HG03575 (cell line): ENCODE measurements around the gene ZDHHC14.
"Not testable (repeated sequence)": the region's sequence is repeated elsewhere in the genome, so short reads cannot be mapped to it uniquely, and the experiment has no call there.

ENCODE experiments used
- ATAC-seq: cut with Tn5 transposase; IDR thresholded peaks from one replicate; pipeline ENCODE4 v1.9.1; 2021; ENCODE audit not compliant: unreplicated experiment, insufficient number of reproducible peaks, low FRiP score; ENCODE audit errors: extremely low read depth

Gene ZDHHC14

DNA sequence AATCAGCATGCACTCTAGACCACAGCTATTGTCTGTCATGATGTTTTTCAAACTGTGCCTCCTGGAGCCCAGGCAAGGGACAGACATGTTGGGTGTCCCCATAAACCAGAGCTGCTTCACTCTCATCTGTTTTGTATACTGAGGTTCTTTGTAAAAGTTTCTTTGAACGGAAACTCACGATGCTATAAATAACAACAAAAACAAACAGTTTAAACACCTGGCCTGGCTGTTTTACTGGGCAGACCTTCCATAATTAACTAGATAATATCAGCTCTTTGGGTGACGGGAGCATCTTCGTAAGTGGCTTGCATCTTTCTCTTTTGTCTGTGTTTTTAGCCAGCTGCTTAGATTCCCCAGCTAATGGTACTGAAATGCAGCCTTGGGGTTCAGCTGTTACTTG, 190.3 kb downstream of the ZDHHC14 start:
- no peak for ATAC-seq

DNA sequence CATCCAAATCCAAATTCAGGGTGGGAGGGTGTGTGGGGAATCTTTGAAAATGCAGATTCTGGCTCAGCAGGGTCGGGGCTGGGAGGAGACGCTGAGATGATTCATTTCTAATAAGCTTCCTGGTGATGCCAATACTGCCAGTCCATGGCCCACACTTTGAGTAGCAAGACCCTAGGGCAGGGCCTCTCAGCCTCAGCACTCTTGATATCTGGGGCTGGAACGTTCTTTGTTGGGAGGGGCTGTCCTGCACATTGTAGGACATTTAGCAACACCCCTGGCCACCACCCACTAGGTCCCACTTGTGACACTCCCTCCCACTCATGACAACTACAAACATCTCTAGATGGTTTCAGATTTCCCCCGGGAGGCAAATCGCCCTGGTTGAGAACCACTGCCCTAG, 191.0 kb downstream of the ZDHHC14 start:
- no peak for ATAC-seq

DNA sequence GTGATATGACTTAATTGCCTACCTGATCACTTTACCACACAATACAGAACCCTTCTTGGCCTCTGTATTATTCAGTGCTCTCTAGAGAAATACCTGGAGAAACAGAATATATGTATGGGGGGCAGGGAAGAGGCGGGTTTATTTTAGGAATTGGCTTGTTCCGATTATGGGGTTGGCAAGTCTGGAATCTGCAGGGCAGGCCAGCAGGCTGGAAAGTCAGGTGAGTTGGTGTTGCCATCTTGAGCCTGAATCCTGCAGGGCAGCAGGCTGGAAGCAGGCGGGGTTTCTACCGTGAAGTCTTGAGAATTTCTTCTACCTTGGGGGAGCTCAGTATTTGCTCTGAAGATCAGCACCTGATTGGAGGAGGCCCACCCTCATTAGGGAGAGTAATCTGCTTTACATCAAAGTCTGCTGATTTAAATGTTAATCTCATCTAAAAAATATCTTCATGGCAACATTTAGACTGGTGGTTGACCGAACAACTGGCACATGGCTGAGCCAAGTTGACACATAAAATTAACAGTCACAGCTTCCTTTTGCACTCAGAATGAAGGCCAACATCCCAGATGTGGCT, 193.9 kb downstream of the ZDHHC14 start:
- no peak for ATAC-seq

DNA sequence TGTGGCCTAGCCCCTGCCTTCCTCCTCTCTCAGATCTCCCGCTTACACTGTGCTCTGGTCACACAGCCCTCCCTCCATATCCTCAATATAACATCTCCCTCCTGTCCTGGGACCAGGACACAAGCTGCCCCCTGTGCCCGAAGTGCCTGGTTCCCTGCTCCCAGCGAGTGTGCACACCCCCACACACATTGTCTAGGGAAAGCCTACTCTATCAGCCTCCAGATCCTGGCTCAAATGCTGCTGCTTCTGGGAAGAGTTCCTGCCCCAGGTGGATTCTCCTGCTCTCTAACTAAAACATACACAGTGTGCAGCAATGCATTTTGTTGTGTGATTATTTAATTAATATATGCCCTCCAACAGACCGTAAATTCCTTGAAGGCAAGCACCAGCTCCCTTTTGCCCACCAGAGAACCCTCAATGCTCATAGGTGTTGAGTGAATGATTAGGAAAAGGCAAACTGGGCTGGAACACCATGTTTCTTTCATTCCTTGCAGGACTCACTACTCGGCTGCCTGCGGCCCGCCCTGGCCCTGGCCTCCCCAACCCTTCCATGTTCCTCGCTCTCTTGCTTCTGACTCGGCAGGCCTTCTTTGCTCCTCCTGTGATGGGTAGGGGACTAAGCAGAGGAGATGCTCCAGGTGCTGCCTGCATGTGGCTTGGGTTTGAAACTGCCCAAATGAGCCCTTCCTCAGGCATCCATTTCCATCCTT, 194.6 kb downstream of the ZDHHC14 start:
- no peak for ATAC-seq

DNA sequence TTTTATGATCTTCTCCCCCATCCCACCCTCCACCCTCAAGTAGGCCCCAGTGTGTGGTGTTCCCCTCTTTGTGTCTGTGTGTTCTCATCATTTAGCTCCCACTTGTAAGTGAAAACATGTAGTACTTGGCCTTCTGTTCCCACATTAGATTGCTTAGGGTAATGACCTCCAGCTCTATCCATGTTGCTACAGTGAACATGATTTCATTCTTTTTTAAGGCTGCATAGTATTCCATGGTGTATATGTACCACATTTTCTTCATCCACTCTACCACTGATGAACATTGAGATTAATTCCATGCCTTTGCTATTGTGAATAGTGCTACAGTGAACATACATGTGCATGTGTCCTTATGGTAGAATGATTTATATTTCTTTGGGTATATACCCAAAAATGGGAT, 196.0 kb downstream of the ZDHHC14 start:
- not testable (repeated sequence) for ATAC-seq

DNA sequence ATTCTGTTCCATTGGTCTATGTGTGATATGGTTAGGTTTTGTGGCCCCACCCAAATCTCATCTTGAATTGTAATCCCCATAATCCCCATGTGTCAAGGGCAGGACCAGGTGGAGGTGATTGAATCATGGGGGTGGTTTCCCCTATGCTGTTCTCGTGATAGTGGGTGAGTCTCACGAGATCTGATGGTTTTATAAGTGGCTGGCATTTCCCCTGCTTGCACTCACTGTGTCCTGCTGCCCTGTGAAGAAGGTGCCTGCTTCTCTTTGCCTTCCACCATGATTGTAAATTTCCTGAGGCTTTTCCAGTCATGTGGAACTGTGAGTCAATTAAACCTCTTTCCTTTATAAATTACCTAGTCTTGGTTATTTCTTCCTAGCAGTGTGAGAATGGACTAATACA, 197.5 kb downstream of the ZDHHC14 start:
- ATAC-seq: not testable (repeated sequence)

DNA sequence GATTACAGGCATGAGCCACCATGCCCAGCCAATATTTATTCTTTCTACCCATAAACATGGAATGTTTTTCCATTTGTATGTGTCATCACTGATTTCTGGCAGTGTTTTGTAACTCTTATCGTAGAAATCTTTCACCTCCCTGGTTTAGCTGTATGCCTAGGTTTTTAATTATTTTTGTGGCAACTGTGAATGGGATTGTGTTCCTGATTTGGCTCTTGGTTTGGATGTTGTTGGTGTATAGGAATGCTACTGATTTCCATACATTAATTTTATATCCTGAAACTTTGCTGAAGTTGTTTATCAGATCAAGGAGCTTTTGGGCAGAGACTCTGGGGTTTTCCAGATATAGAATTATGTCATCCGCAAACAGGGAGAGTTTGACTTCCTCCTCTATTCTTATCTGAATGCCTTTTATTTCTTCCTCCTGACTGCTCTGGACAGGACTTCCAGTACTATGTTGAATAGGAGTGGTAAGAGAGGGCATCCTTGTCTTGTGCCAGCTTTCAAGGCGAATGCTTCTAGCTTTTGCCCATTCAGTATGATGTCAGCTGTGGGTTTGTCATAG, 198.6 kb downstream of the ZDHHC14 start:
- ATAC-seq: no peak

DNA sequence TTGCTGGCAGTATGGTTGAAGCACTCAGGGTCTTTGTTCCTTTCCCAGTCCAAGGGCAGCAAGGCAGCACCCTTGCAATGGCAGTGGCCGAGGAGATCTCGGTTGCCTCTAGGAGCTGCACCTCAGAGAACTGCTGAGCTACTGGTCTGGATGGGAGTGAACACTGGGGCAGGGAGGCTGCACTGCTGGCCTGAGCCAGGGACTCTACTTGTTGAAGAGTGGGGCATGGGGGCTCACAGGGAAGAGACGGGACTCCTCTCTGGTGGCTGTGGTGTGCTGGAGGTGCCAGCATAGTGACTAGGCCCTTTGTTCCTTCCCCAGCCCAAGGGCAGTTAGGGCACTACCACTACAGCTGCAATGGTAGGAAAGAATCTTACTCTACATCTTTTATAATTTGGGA, 203.0 kb downstream of the ZDHHC14 start:
- no peak for ATAC-seq

DNA sequence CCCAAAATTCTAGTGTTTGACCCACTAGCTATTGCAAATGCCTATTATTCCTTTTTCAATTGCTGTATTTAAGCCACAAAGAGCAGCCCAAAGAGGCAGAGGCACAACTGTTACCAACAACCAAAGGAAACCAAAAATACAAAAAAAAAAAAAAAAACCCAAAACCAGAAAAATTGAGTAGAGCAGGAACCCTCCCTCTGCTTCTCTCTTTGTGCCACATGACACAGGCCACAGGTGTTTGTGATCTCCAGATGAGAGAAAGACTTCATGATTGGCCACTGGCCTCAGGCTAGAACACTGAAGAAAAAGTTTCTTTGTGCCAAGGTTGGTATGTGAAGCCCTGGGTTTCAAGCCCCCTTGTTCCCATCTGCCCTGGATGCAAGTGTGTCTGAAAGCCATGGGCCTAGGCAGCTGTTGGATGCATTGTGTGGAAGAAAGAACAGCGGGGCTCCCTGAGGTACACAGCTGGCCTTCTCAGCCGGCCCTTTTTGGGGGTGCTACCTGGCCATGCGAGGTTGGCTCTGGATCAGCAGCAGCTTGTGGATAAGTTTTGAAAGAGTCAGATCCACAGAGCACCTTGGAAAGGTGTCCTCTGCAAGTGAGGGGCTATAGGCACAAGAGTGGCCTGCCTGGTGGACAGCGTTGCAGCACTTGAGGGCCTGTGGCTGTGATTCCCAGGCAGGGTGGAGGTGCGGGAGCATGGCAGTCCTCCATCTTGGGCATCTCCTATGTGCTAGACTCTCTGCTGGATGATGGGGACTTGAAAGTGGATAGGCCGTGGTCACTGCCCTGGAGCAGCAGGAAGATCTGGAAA, 204.5 kb downstream of the ZDHHC14 start:
- no peak for ATAC-seq

DNA sequence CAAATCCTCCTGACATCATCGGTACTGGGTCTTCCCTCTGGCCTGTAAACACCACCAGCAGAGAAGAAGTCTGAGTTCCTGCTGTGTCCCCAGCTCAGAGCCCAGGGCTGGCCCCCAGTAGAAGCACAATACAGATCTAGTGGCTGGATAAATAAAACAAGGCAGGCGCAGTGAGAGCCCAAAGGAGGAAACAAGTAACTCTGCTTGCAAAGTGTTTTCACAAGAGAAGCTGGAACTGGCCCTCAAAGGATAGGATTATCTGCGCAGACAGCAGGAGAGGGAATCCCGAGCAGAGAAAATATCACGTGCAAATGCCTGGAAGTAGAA, 205.1 kb downstream of the ZDHHC14 start:
- ATAC-seq: no peak

DNA sequence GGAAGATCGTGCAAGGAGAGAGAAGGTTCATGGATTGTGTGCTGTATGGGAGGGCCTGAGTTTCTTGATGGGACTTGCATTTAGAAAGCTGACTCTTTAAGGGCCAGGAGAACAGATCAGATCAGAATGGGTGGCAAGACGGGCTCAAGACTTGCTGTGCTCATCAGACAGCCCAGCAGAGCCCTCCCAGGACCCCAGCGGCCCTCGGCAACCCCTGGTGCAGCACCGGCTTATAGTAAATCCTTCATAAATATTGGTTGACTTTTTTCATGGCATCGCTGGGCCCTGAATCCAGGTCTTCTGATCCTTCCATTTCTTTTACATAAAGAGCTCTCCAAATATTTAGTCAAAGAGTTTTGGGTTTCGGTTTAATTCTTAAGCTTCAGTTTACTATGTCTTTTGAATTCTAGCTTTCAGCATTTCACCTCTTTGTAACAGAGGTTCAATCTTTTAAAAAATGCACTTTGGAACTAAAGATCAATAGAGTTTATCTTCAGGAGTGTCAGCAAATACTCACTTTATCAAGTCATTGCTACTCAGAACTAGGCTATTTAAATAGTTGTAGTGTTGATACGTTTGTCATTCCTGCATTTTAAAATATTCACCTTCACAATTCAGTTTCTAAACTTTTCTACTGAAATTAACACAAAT, 205.6 kb downstream of the ZDHHC14 start:
- no peak for ATAC-seq

DNA sequence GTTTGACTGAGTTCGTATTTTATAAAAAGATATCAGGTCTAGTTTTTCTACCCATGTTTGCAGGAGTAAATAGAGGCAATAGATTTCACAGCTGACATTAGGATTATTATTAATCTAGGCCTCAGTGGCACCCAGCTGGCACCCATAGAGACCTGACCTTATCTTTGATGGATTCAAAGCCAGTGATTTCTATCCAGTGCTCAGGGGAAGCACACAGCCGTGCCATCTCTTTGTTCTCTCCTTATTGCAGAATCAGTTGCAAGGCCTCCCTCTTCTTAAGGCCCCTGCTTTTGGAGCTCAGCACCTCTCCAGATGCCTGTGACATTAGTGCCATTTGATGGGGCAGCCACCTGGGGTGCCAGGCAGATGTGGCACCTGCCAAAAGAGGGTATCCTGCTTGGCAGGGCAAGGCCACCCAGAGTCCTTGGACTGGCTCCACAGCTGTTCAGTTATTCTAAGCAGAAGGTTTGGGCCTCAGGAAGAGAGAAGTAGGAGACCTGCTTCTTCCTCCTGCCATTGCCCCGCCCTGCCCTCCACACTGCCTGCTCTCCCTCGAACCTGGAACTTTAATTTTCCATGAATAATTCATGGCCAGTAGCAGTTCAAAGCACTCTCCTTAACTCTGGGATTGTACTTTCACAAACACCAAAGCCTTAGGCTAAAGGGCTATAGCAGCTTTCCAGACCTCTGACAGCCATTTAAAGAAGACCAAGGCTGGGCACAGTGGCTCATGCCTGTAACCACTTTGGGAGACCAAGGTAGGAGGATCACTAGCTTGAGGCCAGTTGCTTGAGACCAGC, 206.3 kb downstream of the ZDHHC14 start:
- ATAC-seq: no peak

DNA sequence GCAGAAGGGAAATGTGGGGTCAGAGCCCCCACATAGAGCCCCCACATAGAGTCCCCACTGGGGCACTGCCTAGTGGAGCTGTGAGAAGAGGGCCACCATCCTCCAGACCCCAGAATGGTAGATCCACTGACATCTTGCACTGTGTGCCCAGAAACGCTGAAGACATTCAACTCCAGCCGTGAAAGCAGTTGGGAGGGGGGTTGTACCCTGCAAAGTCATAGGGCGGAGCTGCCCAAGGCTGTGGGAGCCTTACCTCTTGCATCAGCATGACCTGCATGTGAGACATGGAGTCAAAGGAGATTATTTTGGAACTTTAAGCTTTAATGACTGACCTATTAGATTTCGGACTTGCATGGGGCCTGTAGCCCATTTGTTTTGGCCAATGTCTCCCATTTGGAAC, 209.7 kb downstream of the ZDHHC14 start:
- not testable (repeated sequence) for ATAC-seq

DNA sequence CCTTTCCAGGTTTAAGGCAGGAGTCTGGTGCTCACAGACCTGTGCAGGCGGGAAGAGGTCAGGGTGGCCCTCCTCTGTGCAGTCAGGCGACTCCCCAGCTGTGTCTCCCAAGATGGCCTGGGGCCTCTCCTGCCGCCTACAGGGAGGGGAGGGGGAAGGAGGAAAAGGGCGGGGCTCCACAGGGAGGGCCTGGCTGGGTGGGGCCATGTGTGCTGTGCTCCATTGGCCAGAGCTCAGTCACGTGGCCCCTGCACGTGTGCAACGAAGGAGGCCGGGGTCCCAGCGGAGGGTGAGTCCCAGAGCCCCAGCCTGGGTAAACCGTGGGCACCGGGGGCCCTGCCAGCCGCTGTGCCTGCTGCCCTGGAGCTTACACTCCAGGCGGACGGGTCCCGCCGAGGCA, 211.6 kb downstream of the ZDHHC14 start:
- no peak for ATAC-seq

DNA sequence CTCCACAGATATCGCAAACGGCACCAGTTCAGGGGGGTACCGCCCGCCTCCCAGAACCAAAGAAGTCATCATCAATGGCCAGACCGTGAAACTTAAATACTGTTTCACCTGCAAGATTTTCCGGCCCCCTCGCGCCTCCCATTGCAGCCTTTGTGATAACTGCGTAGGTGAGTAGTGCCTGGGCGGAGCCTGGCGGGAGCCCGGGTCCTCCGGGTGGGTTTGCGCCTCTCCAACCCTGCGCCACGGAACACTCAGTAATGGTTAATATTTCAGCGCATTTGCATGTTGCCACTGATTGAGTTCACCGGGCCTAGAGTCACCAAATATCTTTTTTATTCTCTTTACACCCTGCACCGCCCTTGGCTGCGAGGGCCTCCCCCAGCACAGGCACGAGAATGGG, 212.0 kb downstream of the ZDHHC14 start:
- no peak for ATAC-seq

DNA sequence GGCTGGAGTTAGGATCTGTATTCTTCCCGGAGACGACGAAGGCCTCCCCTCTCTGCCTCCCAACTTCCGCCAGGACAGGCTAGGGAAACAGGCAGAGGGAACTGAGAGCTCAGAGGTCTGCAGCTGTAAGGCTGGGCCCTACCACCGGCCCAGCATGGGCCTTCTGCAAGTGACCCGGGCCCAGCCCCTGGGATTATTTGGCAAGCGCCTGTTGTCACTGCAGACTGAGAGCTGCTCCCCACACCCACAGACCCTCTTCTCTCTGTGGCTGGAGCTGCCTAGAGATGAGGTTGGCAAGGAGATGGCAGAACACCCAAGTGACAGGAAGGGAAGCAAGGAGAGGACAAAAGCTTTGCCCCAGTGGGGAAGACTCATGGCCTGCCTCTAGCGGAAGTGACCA, 212.6 kb downstream of the ZDHHC14 start:
- no peak for ATAC-seq

DNA sequence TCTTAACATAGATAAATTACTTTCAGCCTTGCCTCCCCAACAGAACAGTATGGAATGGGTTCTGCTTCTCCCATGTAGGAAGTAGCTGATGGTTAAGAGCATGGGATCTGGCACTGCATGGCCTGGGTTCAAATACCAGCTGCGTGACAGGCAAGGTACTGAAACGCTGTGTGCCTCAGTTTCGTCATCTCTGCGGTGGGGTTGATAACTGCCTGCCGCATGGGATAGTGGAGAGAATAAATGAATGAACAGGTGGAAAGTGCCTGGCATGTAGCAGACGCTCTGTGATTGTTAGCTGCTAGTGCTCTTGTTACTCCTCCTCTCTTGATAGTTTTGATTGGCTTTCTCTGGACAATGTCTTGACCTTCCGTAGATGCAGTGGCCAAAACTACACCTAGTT, 213.3 kb downstream of the ZDHHC14 start:
- no peak for ATAC-seq

DNA sequence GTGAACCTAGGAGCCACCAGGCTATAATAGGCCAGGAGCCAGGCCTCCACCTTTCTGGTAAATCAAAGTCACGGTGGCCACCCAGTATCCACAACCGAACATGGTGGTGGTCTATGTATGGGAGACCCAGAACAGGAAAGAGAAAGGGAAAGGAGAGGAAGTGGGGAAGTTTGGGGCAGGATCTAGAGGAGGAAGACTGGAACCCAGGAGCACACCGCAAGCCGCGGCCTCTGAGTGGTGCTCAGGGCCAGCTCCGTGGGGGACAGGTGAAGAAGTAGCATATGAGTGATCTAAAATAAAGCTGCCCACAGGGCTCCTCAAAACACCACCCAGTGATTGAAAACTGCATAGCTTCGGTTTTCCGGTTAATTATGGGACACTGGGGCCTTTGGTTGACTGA, 214.8 kb downstream of the ZDHHC14 start:
- ATAC-seq: no peak

DNA sequence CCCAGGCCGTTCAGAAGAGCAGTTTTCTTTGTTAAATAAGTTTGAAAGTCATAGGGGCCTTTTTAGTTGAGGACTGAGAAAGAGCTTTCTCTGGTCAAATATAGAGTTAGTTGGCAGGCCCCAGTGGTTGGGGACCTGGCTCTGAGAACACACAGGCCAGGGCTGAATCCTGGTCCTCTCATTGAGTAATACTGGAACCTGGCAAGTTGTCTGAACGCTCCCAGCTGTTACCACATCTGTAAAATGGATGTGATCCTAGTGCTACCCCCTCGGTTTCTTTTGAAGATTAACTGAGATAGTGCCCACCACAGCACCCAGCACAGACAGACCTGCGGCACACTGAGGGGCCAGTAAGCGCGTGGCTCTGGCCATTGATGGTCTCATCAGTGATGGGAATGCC, 215.5 kb downstream of the ZDHHC14 start:
- ATAC-seq: no peak
